Measurements from ENCODE around the gene C5orf58. TPM values are rescaled to one million over a fixed set of nuclear protein-coding genes. Genes with fewer than 3 reads are reported as not detected.

Gene C5orf58
- total RNA-seq, 4 donors from 2014 or later = 0.79 TPM; not detected in 3

GRCh38 chr5:170200876-170201275 is 31.9 kb upstream of the C5orf58 start:
- TF ChIP-seq EP300 (IDR thresholded peaks at IDR 0.05; ENCODE audit: low read depth) (no peak), POLR2A (IDR thresholded peaks at IDR 0.05) (no peak), POLR2AphosphoS5 (IDR thresholded peaks at IDR 0.05) (no peak)
- TF ChIP-seq, protein P1, sequence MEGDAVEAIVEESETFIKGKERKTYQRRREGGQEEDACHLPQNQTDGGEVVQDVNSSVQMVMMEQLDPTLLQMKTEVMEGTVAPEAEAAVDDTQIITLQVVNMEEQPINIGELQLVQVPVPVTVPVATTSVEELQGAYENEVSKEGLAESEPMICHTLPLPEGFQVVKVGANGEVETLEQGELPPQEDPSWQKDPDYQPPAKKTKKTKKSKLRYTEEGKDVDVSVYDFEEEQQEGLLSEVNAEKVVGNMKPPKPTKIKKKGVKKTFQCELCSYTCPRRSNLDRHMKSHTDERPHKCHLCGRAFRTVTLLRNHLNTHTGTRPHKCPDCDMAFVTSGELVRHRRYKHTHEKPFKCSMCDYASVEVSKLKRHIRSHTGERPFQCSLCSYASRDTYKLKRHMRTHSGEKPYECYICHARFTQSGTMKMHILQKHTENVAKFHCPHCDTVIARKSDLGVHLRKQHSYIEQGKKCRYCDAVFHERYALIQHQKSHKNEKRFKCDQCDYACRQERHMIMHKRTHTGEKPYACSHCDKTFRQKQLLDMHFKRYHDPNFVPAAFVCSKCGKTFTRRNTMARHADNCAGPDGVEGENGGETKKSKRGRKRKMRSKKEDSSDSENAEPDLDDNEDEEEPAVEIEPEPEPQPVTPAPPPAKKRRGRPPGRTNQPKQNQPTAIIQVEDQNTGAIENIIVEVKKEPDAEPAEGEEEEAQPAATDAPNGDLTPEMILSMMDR (IDR thresholded peaks at IDR 0.05) = no peak
- in situ Hi-C loops (cut with MboI; ENCODE audit: low pct_ligation_motif_present in 1 of 4, low pct_unique_long_range_greater_than_20kb in 1 of 4, low sequenced_read_pairs in 3 of 4) = no loop called here
- intact Hi-C loops (cut with DNase I; ENCODE audit: low total_unique reads) = no loop called here
- no peaks in the 10 kb centered on the region for H3K4me1 ChIP-seq
- H3K36me3 ChIP-seq = no peaks in the 10 kb centered on the region
- 62% methylated on average over 1 of the region's 1 CpG; no CpG with 5 or more reads in 1 of the 2 donors for WGBS, 2 donors (ENCODE audit: low coverage in 1 of 2)
- H3K9me3 ChIP-seq = no peaks in the 10 kb centered on the region
- no peaks in the 10 kb centered on the region for H3K27me3 ChIP-seq
- H3K4me3 ChIP-seq = no peak overlapping the region
- no peak for DNase-seq
- H3K27ac ChIP-seq = no peak overlapping the region

- Histone ChIP-seq H3K4me1 (no peaks in the 10 kb centered on the region), H3K36me3 (no peaks in the 10 kb centered on the region), H3K27ac (no peak overlapping the region), H3K4me3 (no peak overlapping the region), H3K9me3 (no peaks in the 10 kb centered on the region), H3K27me3 (no peaks in the 10 kb centered on the region)
- TF ChIP-seq, protein P1 (IDR thresholded peaks at IDR 0.05) = no peak
- TF ChIP-seq EP300 (IDR thresholded peaks at IDR 0.05; ENCODE audit: low read depth) (no peak), POLR2A (IDR thresholded peaks at IDR 0.05) (no peak), POLR2AphosphoS5 (IDR thresholded peaks at IDR 0.05) (no peak)
- WGBS, 2 donors (ENCODE audit: low coverage in 1 of 2) = 53 to 58% methylated on average over 1 to 2 of the region's 2 CpGs
- DNase-seq = no peak
- in situ Hi-C loops (cut with MboI; ENCODE audit: low pct_ligation_motif_present in 1 of 4, low pct_unique_long_range_greater_than_20kb in 1 of 4, low sequenced_read_pairs in 3 of 4) (no loop called here), intact Hi-C loops (cut with DNase I; ENCODE audit: low total_unique reads) (no loop called here)
Measured at GRCh38 chr5:170201311-170201710, 31.5 kb upstream of the C5orf58 start.

DNA sequence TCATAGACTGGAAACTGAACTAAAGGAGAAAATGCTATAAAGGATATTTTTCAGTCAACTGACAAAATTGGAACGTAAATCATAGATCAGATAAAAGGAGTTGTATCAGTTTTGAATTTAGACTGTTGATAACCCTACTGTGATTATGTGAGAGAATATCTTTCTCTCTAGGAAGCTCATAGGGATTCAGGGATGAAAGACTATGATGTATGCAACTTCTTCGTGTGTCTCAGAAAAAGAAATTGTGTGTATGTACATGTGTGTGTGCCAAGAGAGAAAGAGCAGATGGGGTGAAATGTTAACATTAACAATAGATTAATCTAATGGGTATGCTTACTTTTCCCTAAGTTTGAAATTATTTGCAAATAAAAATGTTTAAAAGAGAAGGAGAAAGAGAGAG is 30.7 kb upstream of the C5orf58 start:
- no peak for DNase-seq
- H3K4me3 ChIP-seq = no peak overlapping the region
- H3K27ac ChIP-seq = no peak overlapping the region
- in situ Hi-C loops (cut with MboI; ENCODE audit: low pct_ligation_motif_present in 1 of 4, low pct_unique_long_range_greater_than_20kb in 1 of 4, low sequenced_read_pairs in 3 of 4) = no loop called here
- no peaks in the 10 kb centered on the region for H3K27me3 ChIP-seq
- intact Hi-C loops (cut with DNase I; ENCODE audit: low total_unique reads) = no loop called here
- no peaks in the 10 kb centered on the region for H3K4me1 ChIP-seq
- 43 to 55% methylated on average over 1 to 2 of the region's 2 CpGs for WGBS, 2 donors (ENCODE audit: low coverage in 1 of 2)
- no peaks in the 10 kb centered on the region for H3K9me3 ChIP-seq
- TF ChIP-seq POLR2A (IDR thresholded peaks at IDR 0.05) (no peak), POLR2AphosphoS5 (IDR thresholded peaks at IDR 0.05) (no peak), EP300 (IDR thresholded peaks at IDR 0.05; ENCODE audit: low read depth) (no peak)
- TF ChIP-seq, protein P1 (IDR thresholded peaks at IDR 0.05) = no peak
- no peaks in the 10 kb centered on the region for H3K36me3 ChIP-seq

DNA sequence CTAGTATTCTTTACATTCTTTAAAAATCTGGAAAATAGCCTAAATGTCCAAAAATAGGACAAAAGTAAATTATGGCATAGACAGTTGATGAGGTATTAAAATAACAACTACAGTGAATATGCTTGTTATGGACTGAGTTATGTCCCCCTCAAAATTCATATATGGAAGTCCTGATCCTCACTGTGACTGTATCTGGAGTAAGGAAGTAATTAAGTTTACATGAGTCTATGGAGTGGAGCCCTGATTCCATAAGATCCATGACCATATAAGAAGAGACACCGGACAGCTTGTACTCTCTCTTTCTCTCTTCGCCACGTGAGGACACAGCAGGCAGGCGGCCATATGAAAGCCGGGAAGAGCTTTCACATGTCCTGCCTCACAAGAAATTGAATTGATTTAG is 28.6 kb upstream of the C5orf58 start:
- in situ Hi-C loops (cut with MboI; ENCODE audit: low pct_ligation_motif_present in 1 of 4, low pct_unique_long_range_greater_than_20kb in 1 of 4, low sequenced_read_pairs in 3 of 4) (no loop called here), intact Hi-C loops (cut with DNase I; ENCODE audit: low total_unique reads) (no loop called here)
- DNase-seq = no peak
- Histone ChIP-seq H3K9me3 (no peaks in the 10 kb centered on the region), H3K4me1 (no peaks in the 10 kb centered on the region), H3K27ac (no peak overlapping the region), H3K27me3 (no peaks in the 10 kb centered on the region), H3K4me3 (no peak overlapping the region), H3K36me3 (no peaks in the 10 kb centered on the region)
- TF ChIP-seq POLR2AphosphoS5 (IDR thresholded peaks at IDR 0.05) (no peak), POLR2A (IDR thresholded peaks at IDR 0.05) (no peak), EP300 (IDR thresholded peaks at IDR 0.05; ENCODE audit: low read depth) (no peak)
- TF ChIP-seq, protein P1 (IDR thresholded peaks at IDR 0.05) = no peak
- WGBS, 2 donors (ENCODE audit: low coverage in 1 of 2) = 83% methylated on average over 5 of the region's 5 CpGs; no CpG with 5 or more reads in 1 of the 2 donors

Data from transverse colon (tissue), 4 donors.